GM18907 (cell line): ENCODE data around the gene OPCML.

Source experiments
- ATAC-seq: cut with Tn5 transposase; IDR thresholded peaks from one replicate; pipeline ENCODE4 v1.9.1; 2021; ENCODE audit warnings: mild to moderate bottlenecking, moderate library complexity; ENCODE audit not compliant: unreplicated experiment

The OPCML gene

GRCh38 chr11:132556316-132556715, 976.0 kb downstream of the OPCML start:
- no peak for ATAC-seq

- ATAC-seq = no peak
Observed at GRCh38 chr11:132555617-132556016, 976.7 kb downstream of the OPCML start.

DNA sequence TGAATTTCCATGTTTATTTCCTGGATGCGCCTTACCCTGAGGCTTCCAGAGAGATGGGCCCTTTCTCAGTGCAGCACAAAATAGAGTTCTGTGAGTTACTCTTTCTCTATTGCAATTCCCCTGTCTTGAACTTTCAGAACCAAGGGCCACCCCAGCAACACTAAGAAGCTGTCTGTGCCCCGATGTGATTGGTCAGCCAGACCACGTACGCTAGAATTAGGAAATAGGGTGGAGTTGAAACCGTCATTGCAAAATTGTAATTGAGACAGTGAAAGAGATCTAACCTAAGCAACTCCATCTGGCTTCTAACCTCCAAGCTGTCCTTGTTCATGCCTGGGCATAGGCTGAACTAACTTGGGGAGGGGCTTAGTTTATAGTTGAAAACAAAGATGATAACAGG, 981.3 kb downstream of the OPCML start:
- ATAC-seq = no peak

GRCh38 chr11:132549561-132549960, 982.7 kb downstream of the OPCML start:
- ATAC-seq = no peak

DNA sequence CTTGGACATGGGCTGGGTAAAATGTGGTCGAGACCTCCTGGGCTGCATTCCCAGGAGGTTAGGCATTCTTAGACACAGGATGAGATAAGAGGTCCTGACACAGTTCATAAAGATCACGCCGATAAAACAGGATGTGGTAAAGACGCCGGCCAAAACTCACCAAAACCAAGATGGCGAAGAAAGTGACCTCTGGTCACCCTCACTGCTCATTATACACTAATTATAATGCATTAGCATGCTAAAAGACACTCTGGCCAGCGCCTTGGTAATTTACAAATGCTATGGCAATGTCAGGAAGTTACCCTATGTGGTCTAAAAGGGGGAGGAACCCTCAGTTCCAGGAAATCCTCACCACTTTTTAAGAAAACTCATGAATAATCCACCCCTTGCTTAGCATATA, 983.3 kb downstream of the OPCML start:
- ATAC-seq = no peak

DNA sequence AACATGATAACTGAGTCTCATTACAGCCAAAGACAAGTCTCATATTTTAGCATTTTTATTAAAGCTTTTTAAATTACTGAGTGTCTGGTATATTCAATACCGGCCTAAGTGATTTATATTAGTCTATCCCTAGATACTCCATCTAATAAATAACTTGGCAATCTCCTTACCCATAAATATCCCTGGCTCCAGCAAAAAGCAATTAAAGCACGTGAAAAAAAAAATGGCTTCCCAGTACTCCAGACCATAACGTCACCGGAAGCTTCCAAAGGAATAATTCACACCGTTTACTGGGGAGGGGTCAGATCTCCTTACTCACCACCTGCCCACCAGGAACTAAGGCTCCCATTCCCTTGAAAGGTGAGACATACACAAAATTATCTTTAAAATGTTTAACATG, 988.3 kb downstream of the OPCML start:
- ATAC-seq = no peak

DNA sequence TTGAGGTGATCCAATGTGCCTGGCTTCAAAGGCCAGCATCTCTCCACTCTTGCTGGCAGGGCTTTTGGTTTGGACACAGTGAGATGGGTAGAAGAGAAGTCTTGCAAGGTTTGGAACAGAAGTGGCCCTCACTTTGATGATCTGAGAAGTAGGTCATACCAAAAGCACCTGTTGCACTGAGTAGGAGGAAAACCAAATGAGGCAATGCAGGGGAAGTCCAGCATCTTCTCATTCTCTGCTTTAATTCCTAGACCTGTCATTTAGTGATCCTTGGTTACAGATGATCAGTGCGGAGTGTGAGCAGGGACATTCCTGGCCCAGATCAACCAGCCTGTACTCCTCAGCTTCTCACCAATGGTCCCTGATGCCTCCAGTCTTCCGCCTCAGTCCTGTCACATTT, 990.5 kb downstream of the OPCML start:
- no peak for ATAC-seq

DNA sequence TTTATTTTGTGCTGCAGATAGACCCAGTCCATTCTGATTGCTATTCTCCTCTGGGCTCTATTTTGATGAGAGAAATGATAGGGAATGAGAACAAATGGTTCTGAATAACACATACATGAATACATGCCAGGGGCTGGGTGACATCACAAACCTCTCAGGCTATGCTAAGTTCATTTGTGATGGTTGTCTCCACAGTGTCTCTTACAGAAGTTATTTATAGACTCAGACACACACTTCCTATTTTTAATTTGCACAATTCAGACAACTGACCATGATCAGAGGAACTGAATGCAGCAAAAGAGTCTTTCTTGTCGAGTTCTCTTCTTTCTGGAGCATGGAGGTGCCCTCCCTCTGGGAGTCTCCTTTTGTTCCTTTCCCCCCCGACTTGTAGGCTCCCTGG, 991.7 kb downstream of the OPCML start:
- ATAC-seq = no peak

- ATAC-seq = no peak
Observed at GRCh38 chr11:132539590-132540368, 992.5 kb downstream of the OPCML start.

GRCh38 chr11:132538642-132539041, 993.7 kb downstream of the OPCML start:
- ATAC-seq = no peak

- no peak for ATAC-seq
Observed at GRCh38 chr11:132535830-132536229, 996.5 kb downstream of the OPCML start.

- no peak for ATAC-seq
Observed at GRCh38 chr11:132531921-132532320, 1000.4 kb downstream of the OPCML start.

DNA sequence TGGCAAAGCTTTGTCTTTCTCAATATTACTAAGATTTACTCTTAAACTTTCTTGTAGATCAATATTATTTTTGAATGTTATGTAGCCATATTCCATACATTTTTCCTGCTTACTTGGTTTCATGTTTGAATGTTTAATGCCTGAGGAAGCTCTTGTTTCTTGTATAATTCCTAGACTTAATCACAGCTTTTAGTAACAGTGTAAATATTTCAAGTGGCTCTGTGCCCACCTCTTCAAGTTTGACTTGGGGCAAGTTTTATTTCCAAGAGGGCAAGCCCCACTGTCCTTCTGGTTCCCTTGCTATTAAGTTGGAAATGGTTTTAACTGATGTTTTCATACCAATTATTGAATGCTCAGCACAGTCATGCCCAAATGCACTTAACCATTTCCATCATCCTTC, 1004.1 kb downstream of the OPCML start:
- ATAC-seq = no peak

- ATAC-seq = no peak
Observed at GRCh38 chr11:132523929-132524328, 1008.4 kb downstream of the OPCML start.

DNA sequence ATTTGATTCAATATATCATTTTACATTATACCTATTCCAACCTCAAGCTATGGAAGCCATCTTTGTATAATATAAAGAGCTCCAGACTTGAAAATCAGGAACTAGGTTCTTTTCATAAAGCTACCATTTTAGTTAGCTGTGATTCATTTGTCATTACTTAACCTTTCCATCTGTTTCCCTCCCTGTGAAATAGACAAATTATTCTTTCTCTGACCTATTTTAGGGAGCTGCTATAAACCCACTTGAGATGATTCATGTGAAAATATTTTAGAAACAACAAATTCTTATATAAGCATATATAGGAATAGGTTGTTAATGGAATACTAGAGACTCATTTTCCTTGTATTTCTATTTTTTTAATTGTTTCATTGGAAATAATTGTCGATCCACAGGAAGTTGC, 1012.1 kb downstream of the OPCML start:
- ATAC-seq = no peak

- ATAC-seq = no peak
Observed at GRCh38 chr11:132519241-132519815, 1013.0 kb downstream of the OPCML start.

- ATAC-seq = no peak
Observed at GRCh38 chr11:132504501-132505041, 1027.7 kb downstream of the OPCML start.

DNA sequence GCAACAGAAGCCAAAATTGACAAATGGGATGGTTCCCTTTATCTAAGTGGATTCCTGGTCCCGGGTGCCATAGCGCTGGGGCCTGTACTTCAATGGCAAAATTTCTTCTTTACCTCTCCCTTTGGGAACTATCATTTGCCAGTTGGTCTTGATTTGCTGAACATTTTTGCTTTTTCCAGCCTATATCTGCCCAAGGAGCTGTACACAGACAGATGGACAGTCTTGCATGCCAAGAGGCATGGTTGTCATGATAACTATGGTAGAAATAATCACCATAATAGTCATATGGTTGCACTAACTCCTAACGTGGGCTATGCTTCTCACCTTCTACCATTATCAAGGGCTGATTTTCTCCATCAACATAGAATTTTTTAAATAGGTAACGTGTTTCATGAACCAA, 1030.9 kb downstream of the OPCML start:
- ATAC-seq = no peak

GRCh38 chr11:132499661-132500060, 1032.6 kb downstream of the OPCML start:
- ATAC-seq = no peak

DNA sequence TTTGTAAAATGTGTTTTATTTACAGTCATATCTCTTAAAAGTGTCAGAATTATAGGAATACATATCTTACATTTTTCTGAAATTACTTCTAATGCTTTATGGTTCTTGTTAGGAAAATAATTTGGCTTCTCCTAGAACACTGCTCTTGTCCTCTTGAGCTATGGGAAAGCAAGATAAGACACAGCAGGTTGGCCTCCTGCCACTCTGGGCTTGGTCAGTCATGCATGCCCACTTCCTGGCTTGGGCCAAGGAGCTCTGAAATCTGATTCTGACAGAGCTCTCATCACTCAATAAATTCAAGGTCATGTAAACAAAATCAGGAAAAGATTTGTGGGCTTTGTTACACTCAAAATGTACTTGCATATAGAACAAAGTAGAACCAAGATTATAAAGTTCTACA, 1036.0 kb downstream of the OPCML start:
- no peak for ATAC-seq

DNA sequence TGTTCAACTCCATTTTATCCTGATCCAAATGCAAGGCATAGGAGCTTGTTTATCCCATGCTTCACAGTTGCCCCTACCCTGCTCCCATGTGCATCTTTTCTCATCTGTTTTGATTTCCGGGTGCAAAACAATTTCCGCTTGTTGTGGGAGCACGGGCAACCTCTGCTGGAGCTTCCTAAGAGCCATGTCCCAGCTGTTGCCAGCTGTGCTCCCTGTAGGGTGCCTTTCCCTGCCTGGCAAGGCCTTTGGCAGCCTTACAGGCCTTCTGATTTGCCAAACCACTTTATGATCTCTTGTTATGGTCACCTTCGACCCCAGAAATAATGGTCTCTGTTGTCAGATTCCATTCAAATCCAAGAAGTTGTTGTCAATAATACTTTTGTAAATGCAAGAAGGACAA, 1038.5 kb downstream of the OPCML start:
- ATAC-seq = no peak

- no peak for ATAC-seq
Observed at GRCh38 chr11:132490978-132491377, 1041.3 kb downstream of the OPCML start.

DNA sequence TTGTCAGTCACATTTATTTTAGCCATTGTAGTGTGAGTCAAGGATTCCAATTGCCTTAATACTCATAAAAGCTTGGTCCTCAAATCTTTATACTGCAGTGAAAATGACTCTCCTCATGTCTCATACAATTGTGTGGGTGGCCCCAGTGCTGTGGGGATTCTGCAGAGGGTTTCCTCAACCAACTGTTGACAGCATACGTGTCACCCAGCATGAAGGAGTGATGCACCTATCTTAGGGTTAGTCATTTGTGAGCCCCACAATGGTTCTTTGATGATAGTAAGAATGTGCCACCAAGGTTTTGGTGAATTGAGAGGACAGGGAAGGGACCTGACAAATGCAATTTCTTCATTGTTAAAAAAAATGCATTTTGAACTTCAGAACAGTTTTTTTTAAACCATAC, 1046.2 kb downstream of the OPCML start:
- ATAC-seq = no peak
